GM12872 (cell line): ENCODE results near the gene KIF5C.

ENCODE experiments used
- CTCF ChIP-seq: IDR thresholded peaks from 3 replicates; pipeline ENCODE4 v1.5.1; 2011; ENCODE audit warnings: low read depth, mild to moderate bottlenecking, low read length, moderate library complexity; ENCODE audit not compliant: insufficient read depth

KIF5C gene

GRCh38 chr2:148963461-148963860 lies 88.4 kb downstream of the KIF5C start:
- no peak for TF ChIP-seq CTCF

GRCh38 chr2:148965623-148966437 lies 90.8 kb downstream of the KIF5C start:
- TF ChIP-seq CTCF, result no peak

- no peak for TF ChIP-seq CTCF
Observed at GRCh38 chr2:148966438-148966758, 91.4 kb downstream of the KIF5C start.

GRCh38 chr2:148967056-148967455 lies 92.0 kb downstream of the KIF5C start:
- no peak for TF ChIP-seq CTCF

- TF ChIP-seq CTCF, result no peak
Observed at GRCh38 chr2:148967578-148967977, 92.6 kb downstream of the KIF5C start.

GRCh38 chr2:148968301-148968700 lies 93.3 kb downstream of the KIF5C start:
- no peak for TF ChIP-seq CTCF

GRCh38 chr2:148968776-148969319 lies 93.8 kb downstream of the KIF5C start:
- no peak for TF ChIP-seq CTCF
